Endodermal cell (in vitro differentiated cells): ENCODE results near the gene NR6A1. TPM values are rescaled to one million over a fixed set of nuclear protein-coding genes. Genes with fewer than 3 reads are reported as not detected.
"Not testable (repeated sequence)": the region's sequence is repeated elsewhere in the genome, so short reads cannot be mapped to it uniquely, and the experiment has no call there.

ENCODE experiments used
- DNase-seq: peaks from one replicate; pipeline ENCODE4 v3.0.0-alpha.2; 2017
- H3K27ac ChIP-seq: 2 replicates; pipeline ENCODE4 v1.5.1; 2013; ENCODE audit warnings: mild to moderate bottlenecking, low read depth, low read length, moderate library complexity
- H3K27me3 ChIP-seq: 2 replicates; pipeline ENCODE4 v1.6.1; 2013; ENCODE audit warnings: mild to moderate bottlenecking, low read length, moderate library complexity; ENCODE audit not compliant: insufficient read depth, control insufficient read depth, poor library complexity, severe bottlenecking
- H3K36me3 ChIP-seq: 2 replicates; pipeline ENCODE4 v1.7.0; 2013; ENCODE audit warnings: mild to moderate bottlenecking, low read length, moderate library complexity; ENCODE audit not compliant: control insufficient read depth, insufficient read depth
- H3K4me1 ChIP-seq: one replicate; pipeline ENCODE4 v1.7.0; 2013; ENCODE audit warnings: low read length; ENCODE audit not compliant: control insufficient read depth, insufficient read depth
- H3K4me3 ChIP-seq: 2 replicates; pipeline ENCODE4 v1.5.1; 2013; ENCODE audit warnings: mild to moderate bottlenecking, low read length, moderate library complexity
- H3K9ac ChIP-seq: 2 replicates; pipeline ENCODE4 v1.6.1; 2013; ENCODE audit warnings: mild to moderate bottlenecking, low read length, moderate library complexity; ENCODE audit not compliant: poor library complexity, severe bottlenecking; ENCODE audit errors: extremely low read depth
- H3K9me3 ChIP-seq: 2 replicates; pipeline ENCODE4 v1.6.1; 2013; ENCODE audit warnings: mild to moderate bottlenecking, low read length, moderate library complexity; ENCODE audit not compliant: control insufficient read depth
- H3K27ac Mint-ChIP-seq: 2 replicates; pipeline ENCODE4 v1.8.0; 2020; ENCODE audit warnings: mixed read lengths
- H3K27me3 Mint-ChIP-seq: 2 replicates; pipeline ENCODE4 v1.8.0; 2021; ENCODE audit warnings: mild to moderate bottlenecking, mixed read lengths; ENCODE audit not compliant: insufficient read depth
- H3K36me3 Mint-ChIP-seq: 2 replicates; pipeline ENCODE4 v1.8.0; 2020; ENCODE audit warnings: low read depth, mixed read lengths
- H3K4me1 Mint-ChIP-seq: 2 replicates; pipeline ENCODE4 v1.8.0; 2020; ENCODE audit warnings: mixed read lengths
- H3K4me3 Mint-ChIP-seq: 2 replicates; pipeline ENCODE4 v1.8.0; 2020; ENCODE audit warnings: mild to moderate bottlenecking, moderate library complexity, mixed read lengths
- H3K9me3 Mint-ChIP-seq: 2 replicates; pipeline ENCODE4 v1.8.0; 2020; ENCODE audit warnings: mild to moderate bottlenecking, mixed read lengths
- CTCF ChIP-seq: fragments of 200-600 bp; sonication (generic); conservative IDR thresholded peaks from 2 replicates; pipeline ENCODE4 v1.5.0; 2021; ENCODE audit warnings: antibody characterized with exemption, mild to moderate bottlenecking
- WGBS, 2 experiments: methylation state at CpG; one replicate each; pipeline versions ENCODE4 v1.1.5 to v1.1.7; 2013; ENCODE audit warnings: missing lambda C conversion rate in 2 of 2, mixed read lengths in 1 of 2; ENCODE audit not compliant: insufficient coverage in 1 of 2, insufficient read length in 1 of 2; 5-methylcytosine and 5-hydroxymethylcytosine counted together
- total RNA-seq, 2 donors: library from RNA; stranded (reverse); fragmentation: NEBNext Ultra II Directional in 1 of 2; extraction: Animal tissue kit (Norgen Biotek cat#: 25700) in 1 of 2; gene quantifications; 2 replicates in 1 of 2; 3 replicates in 1 of 2; pipeline ENCODE4 v1.2.1, GENCODE V29; 2021

The NR6A1 gene
- total RNA-seq, 2 donors from 2014 or later, result 168 to 206 TPM

DNA sequence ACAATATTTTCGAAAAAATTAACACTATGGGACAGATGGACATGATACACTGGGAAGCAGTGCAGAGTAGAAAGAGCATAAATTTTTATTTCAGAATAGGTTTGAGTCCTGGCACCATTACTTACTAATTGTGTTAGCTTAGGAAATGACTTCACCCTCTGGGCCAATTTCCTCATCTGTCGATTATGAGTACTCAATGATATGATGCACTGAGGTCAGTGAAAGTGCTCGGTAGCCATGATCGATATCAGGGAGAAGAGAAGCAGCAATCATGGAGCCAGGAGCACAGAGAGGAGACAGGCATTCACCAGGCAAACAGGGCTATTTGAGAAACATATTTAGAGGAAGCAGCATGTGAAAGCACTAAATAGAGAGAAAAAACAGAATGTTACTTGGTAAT lies 29.4 kb downstream of the NR6A1 start:
- WGBS, 2 experiments, result 95 to 97% methylated on average over 4 of the region's 4 CpGs
- Mint-ChIP-seq H3K36me3 (peaks cover 13% of the 10 kb centered on the region), H3K27ac (no peak overlapping the region), H3K27me3 (no peaks in the 10 kb centered on the region), H3K9me3 (no peaks in the 10 kb centered on the region), H3K4me3 (no peak overlapping the region), H3K4me1 (peaks cover 6% of the 10 kb centered on the region)
- no peak for DNase-seq
- Histone ChIP-seq H3K9me3 (no peaks in the 10 kb centered on the region), H3K27me3 (no peaks in the 10 kb centered on the region), H3K27ac (no peak overlapping the region), H3K36me3 (peaks cover 27% of the 10 kb centered on the region), H3K9ac (no peak overlapping the region), H3K4me1 (no peaks in the 10 kb centered on the region), H3K4me3 (no peak overlapping the region)
- TF ChIP-seq CTCF, result no peak

DNA sequence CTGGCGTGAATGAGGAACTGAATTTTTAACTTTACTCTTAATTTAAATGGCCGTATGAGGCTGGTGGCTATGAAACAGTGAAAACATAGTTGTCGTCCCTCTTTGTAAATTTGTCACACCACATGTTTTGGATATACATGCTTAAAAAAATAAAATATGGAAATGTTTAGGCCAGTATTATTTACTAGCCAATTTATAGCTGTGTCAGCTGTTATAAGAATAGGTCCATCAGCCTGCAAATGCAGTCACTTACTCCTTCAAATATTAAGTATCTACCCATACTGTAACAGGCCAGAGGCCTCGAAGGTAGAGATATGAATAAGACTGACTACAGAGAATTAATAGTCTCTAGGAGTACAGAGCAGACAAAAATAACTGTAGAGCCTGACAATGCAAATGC lies 30.0 kb downstream of the NR6A1 start:
- Mint-ChIP-seq H3K9me3 (no peaks in the 10 kb centered on the region), H3K4me3 (no peak overlapping the region), H3K27me3 (no peaks in the 10 kb centered on the region), H3K36me3 (peaks cover 13% of the 10 kb centered on the region), H3K4me1 (peaks cover 6% of the 10 kb centered on the region), H3K27ac (no peak overlapping the region)
- no peak overlapping the region for H3K9ac ChIP-seq
- DNase-seq, result no peak
- 97% methylated on average over 4 of the region's 4 CpGs; no CpG with 5 or more reads in 1 of the 2 experiments for WGBS, 2 experiments
- no peak overlapping the region for H3K4me3 ChIP-seq
- no peaks in the 10 kb centered on the region for H3K27me3 ChIP-seq
- H3K4me1 ChIP-seq, result no peaks in the 10 kb centered on the region
- TF ChIP-seq CTCF, result no peak
- H3K9me3 ChIP-seq, result no peaks in the 10 kb centered on the region
- H3K36me3 ChIP-seq, result peaks cover 27% of the 10 kb centered on the region
- no peak overlapping the region for H3K27ac ChIP-seq

DNA sequence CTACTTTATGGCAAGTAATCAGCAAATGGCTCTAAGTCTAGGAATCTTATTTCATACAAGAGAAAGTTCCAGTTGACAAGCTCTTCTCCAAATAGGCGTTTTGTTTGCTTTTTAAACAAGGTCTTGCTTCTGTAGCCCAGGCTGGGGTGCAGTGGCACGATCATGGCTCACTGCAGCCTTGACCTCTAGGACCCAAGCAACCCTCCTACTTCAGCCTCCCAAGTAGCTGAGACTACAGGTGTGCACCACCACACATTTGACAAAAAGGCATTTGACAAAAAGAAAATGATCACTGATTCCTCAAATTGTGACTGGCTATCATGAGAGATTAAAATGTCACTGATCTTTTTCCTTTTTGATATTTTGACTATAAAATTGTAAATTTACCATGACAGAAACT lies 31.8 kb downstream of the NR6A1 start:
- TF ChIP-seq CTCF, result no peak
- Histone ChIP-seq H3K36me3 (peaks cover 31% of the 10 kb centered on the region), H3K27me3 (no peaks in the 10 kb centered on the region), H3K9me3 (no peaks in the 10 kb centered on the region), H3K4me3 (no peak overlapping the region), H3K27ac (no peak overlapping the region), H3K9ac (no peak overlapping the region), H3K4me1 (no peaks in the 10 kb centered on the region)
- DNase-seq, result no peak
- Mint-ChIP-seq H3K9me3 (no peaks in the 10 kb centered on the region), H3K4me1 (peaks cover 11% of the 10 kb centered on the region), H3K27me3 (no peaks in the 10 kb centered on the region), H3K27ac (no peak overlapping the region), H3K4me3 (no peak overlapping the region), H3K36me3 (peaks cover 13% of the 10 kb centered on the region)
- WGBS, 2 experiments, result 78 to 91% methylated on average over 1 to 2 of the region's 2 CpGs

- H3K9me3 ChIP-seq, H3K9me3 Mint-ChIP-seq, H3K27me3 Mint-ChIP-seq, H3K27me3 ChIP-seq, H3K4me3 ChIP-seq, H3K9ac ChIP-seq, H3K27ac ChIP-seq, H3K27ac Mint-ChIP-seq, H3K4me1 ChIP-seq, DNase-seq, H3K4me3 Mint-ChIP-seq: not testable (repeated sequence)
- H3K36me3 ChIP-seq, result peaks cover 40% of the 10 kb centered on the region
- 96 to 97% methylated on average over 5 to 7 of the region's 7 CpGs for WGBS, 2 experiments
- H3K4me1 Mint-ChIP-seq, result peaks cover 14% of the 10 kb centered on the region
- H3K36me3 Mint-ChIP-seq, result peaks cover 19% of the 10 kb centered on the region
These were observed 33.0 kb downstream of the NR6A1 start for GRCh38 chr9:124738075-124738474.
